ENCODE results near the gene CCNK.

The CCNK gene

DNA sequence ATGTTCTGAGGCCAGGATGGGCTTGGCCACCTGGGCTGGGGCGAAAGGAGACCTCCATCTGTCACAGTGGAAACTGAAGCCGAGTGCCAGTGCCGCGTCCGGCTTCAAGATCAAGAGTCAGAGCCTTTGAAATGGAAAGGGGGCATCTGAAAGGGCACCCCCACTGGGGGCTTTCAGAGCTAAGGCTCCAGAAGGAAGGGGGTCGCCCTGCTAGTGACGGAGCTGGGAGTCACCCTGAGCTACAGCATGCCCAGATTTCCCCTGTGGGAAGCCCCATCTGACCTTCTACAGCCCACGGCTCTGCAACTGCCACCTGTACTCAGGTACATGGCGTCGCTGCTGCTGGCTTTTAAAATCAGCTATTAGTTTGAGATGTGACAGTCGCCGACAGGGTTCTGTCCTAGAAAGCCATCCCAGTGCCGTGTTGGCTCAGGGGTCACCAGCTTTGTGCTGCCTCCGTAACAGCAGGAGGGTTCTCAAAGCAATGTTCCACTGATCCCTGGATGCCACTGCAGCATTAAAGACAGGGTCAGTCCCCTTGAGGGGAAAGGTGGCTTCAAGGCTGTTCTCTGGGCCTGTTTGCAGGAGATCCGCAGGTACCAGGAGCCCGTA, 31.5 kb downstream of the CCNK start:
- Histone ChIP-seq H3K36me3 (peaks cover 82% of the 10 kb centered on the region), H3K27me3 (ENCODE audit: insufficient read depth, low read depth, severe bottlenecking) (no peaks in the 10 kb centered on the region), H3K27ac (no peak overlapping the region), H3K4me3 (ENCODE audit: low read depth, low read length) (no peak overlapping the region), H3K9me3 (ENCODE audit: severe bottlenecking) (no peaks in the 10 kb centered on the region)
- peak; percentile 9 for DNase-seq
- TF ChIP-seq, protein P1, sequence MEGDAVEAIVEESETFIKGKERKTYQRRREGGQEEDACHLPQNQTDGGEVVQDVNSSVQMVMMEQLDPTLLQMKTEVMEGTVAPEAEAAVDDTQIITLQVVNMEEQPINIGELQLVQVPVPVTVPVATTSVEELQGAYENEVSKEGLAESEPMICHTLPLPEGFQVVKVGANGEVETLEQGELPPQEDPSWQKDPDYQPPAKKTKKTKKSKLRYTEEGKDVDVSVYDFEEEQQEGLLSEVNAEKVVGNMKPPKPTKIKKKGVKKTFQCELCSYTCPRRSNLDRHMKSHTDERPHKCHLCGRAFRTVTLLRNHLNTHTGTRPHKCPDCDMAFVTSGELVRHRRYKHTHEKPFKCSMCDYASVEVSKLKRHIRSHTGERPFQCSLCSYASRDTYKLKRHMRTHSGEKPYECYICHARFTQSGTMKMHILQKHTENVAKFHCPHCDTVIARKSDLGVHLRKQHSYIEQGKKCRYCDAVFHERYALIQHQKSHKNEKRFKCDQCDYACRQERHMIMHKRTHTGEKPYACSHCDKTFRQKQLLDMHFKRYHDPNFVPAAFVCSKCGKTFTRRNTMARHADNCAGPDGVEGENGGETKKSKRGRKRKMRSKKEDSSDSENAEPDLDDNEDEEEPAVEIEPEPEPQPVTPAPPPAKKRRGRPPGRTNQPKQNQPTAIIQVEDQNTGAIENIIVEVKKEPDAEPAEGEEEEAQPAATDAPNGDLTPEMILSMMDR (IDR thresholded peaks at IDR 0.05; ENCODE audit: low read depth, low read length), result no peak

DNA sequence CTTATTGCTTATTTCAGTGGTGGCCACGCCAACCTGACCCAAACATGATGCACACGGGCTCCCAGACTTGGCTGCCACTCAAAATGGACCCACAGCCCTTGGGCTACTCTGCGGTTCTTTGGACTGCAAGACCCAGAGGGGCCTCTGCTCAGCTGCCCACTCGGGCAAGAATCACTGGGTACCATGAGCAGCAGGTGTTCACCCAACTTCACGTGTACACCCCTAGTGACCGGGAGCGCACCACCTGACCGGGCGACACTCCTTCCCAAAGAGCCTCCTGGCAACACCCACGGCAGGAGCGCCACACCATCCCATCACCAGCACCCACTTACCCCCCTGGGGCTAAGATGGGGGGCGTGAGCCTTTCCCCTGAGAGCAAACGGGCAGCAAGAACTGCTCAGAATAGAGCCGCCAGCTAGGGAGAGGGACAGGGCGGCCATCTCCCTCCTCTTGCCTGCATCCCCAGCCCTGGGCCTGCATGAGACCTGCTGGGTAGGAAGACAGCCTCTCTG, 32.0 kb downstream of the CCNK start:
- no peak for DNase-seq
- no peaks in the 10 kb centered on the region for H3K27me3 ChIP-seq (ENCODE audit: insufficient read depth, low read depth, severe bottlenecking)
- H3K27ac ChIP-seq, result no peak overlapping the region
- TF ChIP-seq, protein P1 (IDR thresholded peaks at IDR 0.05; ENCODE audit: low read depth, low read length), result no peak
- H3K4me3 ChIP-seq (ENCODE audit: low read depth, low read length), result no peak overlapping the region
- H3K36me3 ChIP-seq, result peaks cover 79% of the 10 kb centered on the region
- H3K9me3 ChIP-seq (ENCODE audit: severe bottlenecking), result no peaks in the 10 kb centered on the region

DNA sequence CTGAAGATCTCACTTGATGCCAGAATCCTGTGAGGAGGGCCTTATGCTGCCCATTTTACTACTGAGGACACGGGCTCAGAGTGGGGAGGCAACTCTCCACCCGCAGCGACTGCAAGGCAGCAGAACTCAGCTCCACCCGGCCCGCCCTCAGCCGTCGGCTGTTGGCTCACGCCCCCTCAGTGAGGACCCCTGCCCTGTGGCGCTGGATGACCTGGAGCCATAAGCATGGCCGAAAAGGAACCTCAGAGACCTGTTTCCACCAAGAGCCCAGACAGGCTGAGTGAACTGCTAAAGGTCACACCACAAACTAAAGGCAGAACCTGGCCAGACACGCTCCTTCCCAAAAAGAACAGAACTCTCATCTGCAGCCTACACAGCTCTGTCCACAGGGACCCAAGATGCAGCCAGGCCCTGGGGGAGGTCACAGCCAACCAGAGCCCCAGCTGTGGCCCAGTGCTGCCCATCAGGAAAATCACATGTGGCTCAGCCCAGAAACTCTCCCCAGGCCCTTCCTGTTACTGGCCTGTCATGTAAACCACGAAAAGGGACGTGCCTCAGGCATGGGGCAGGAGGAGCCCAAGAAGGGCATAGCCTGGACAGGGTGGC, 32.8 kb downstream of the CCNK start:
- TF ChIP-seq, protein P1 (IDR thresholded peaks at IDR 0.05; ENCODE audit: low read depth, low read length), result no peak
- Histone ChIP-seq H3K4me3 (ENCODE audit: low read depth, low read length) (no peak overlapping the region), H3K36me3 (peaks cover 75% of the 10 kb centered on the region), H3K27me3 (ENCODE audit: insufficient read depth, low read depth, severe bottlenecking) (no peaks in the 10 kb centered on the region), H3K9me3 (ENCODE audit: severe bottlenecking) (no peaks in the 10 kb centered on the region), H3K27ac (no peak overlapping the region)
- DNase-seq, result no peak

DNA sequence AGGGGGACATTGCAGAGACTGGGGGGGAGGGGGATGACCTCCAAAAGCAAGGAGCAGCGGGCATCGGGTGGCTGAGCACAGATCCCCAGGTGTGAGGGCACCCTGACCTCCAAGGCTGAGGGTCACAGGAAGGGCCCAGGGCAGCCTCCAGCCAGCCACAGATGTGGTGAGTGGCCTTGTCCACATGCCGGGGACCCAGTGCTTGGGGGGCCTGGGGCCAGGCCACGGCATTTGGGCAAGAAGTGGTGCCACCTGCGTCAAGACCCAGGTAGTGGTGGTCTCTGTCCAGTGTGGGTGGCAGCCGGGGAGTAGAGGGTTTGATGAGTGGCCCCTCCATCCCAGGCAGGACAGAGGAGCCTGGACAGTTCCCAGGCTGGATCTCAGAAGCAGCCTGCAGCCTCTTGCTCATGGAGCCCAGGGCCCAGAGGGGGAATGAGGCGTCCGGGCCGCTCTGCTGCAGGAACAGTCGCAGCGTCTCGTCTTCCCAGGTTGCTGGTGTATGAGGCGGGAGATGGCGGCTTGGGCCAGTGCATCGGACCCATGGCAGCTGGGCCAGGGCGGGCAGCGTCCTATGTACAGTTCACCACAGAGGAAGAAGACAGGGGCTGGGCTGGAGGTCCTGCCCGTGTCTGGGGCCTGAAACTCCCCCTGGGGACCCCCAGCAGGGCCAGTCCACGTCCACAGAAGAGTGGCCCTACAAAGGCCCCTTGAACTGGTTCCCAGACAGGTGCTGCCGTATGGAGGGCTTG, 33.5 kb downstream of the CCNK start:
- peak; percentile 8 for DNase-seq
- no peaks in the 10 kb centered on the region for H3K27me3 ChIP-seq (ENCODE audit: insufficient read depth, low read depth, severe bottlenecking)
- H3K9me3 ChIP-seq (ENCODE audit: severe bottlenecking), result no peaks in the 10 kb centered on the region
- H3K27ac ChIP-seq, result no peak overlapping the region
- no peak overlapping the region for H3K4me3 ChIP-seq (ENCODE audit: low read depth, low read length)
- TF ChIP-seq, protein P1 (IDR thresholded peaks at IDR 0.05; ENCODE audit: low read depth, low read length), result no peak
- H3K36me3 ChIP-seq, result peaks cover 74% of the 10 kb centered on the region

DNA sequence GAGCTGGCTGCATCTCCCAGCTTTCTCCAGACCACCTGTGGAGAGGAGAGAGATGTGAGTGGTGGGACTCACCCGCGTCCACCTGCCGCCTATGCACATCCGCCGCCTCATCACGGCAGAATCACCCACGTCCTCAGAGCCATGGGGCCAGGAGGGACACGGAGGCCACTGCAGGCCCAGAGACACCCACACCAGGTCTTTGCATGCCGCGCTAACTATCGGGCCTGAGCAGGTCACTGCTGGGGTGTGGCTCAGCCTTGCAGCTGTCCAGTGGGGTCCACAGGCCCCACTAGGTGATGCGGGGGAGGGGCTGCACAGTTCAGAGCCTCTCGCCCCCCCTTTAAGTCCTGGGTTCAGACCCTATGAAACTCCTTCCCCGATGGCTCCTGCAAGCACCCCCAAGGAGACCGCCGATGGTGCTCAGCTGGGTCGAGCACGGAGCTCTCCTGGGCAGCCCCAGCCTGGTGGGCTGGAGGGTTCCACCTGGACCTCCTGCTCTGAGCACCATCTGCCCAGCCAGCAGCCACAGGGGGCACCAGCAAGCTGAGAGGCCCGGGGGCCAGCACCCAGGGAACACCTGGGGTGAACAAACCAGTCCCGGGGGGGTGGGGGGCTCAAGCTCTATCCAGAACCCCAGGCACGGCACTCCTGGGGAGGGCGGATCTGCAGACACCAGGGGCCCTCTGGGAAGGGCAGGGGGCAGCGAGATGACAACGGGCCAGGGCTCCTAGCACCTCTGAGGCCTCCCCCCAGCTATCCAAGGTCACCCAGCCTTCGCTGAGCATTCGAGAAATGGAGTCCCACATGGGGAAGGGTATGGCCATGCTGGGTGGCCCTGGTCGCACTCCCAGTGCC, 34.3 kb downstream of the CCNK start:
- no peaks in the 10 kb centered on the region for H3K27me3 ChIP-seq (ENCODE audit: insufficient read depth, low read depth, severe bottlenecking)
- H3K9me3 ChIP-seq (ENCODE audit: severe bottlenecking), result no peaks in the 10 kb centered on the region
- peak; percentile 11 for DNase-seq
- peaks cover 75% of the 10 kb centered on the region for H3K36me3 ChIP-seq
- no peak overlapping the region for H3K27ac ChIP-seq
- TF ChIP-seq, protein P1 (IDR thresholded peaks at IDR 0.05; ENCODE audit: low read depth, low read length), result no peak
- no peak overlapping the region for H3K4me3 ChIP-seq (ENCODE audit: low read depth, low read length)

All from WERI-Rb-1 (cell line).